GM12865 (cell line): Measurements from ENCODE around the gene SLC12A3.

Experiments used
- DNase-seq: peaks from one replicate; pipeline ENCODE4 v3.0.0; 2010; ENCODE audit warnings: low read depth
- H3K4me3 ChIP-seq: 2 replicates; pipeline ENCODE4 v1.5.1; 2011; ENCODE audit warnings: mild to moderate bottlenecking, low read depth, low read length, control low read depth
- TF ChIP-seq, protein P1 (sequence below): IDR thresholded peaks from 2 replicates; pipeline ENCODE4 v1.5.1; 2011; ENCODE audit warnings: low read length, control low read depth, low read depth, inconsistent platforms; ENCODE audit not compliant: insufficient read depth; ENCODE audit errors: missing control alignments

Gene SLC12A3

DNA sequence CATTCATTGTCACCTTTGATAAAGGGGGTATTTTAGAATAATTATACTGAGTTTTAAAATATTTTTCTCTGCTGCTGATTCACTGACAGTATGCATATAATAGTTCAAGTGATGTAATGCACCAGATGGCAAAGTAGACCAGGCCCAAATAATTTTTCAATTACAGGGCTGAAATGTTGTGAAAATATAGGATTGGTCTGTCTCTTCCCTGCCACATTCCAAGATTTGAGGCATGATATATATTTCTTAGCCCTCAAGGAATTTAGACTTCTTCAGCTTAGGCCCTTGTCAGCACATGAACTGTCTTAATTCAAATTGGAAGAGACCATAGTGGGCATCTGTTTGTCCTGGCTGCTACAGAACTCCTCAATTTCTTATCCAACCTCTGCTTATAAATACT lies 39.2 kb upstream of the SLC12A3 start:
- no peak overlapping the region for H3K4me3 ChIP-seq
- TF ChIP-seq, protein P1, sequence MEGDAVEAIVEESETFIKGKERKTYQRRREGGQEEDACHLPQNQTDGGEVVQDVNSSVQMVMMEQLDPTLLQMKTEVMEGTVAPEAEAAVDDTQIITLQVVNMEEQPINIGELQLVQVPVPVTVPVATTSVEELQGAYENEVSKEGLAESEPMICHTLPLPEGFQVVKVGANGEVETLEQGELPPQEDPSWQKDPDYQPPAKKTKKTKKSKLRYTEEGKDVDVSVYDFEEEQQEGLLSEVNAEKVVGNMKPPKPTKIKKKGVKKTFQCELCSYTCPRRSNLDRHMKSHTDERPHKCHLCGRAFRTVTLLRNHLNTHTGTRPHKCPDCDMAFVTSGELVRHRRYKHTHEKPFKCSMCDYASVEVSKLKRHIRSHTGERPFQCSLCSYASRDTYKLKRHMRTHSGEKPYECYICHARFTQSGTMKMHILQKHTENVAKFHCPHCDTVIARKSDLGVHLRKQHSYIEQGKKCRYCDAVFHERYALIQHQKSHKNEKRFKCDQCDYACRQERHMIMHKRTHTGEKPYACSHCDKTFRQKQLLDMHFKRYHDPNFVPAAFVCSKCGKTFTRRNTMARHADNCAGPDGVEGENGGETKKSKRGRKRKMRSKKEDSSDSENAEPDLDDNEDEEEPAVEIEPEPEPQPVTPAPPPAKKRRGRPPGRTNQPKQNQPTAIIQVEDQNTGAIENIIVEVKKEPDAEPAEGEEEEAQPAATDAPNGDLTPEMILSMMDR, result no peak
- no peak for DNase-seq

DNA sequence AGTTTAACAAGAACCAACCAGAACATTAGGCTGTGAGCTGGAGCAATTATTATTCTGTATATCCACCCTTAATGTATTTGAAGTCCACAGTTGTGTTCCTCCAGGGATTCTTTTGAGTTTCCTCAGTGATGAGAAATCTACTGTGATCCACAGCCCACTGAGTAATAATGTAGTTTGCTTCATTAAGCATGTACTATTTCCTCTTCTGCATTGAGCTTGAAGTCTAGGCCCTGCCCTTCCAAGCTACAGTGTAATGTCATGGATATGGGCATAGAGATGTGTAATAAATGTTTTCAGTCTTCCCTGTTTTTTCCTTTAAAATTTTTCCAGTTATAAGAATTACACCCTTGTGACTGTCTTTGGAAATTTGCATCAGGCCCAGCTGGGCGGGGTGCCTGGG lies 36.4 kb upstream of the SLC12A3 start:
- DNase-seq, result no peak
- TF ChIP-seq, protein P1, result no peak
- H3K4me3 ChIP-seq, result no peak overlapping the region

DNA sequence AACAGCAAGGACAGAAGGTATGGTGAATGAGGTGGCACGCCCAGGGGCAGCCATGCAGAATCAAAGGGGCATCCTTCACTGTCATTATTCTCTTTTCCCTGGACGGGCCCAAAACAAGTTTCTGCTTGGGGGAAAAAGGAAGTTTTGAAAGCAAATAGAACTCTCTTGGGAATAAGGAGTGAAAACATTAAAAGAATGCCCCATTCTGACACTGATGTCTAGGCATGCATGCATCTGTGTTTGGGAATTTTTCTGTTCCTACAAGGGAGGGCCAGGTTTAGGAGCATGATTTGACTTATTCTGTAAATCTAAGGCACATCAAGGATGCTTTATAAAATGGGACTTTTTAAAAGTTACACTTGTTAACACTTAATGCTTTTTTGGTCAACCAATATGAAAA lies 34.3 kb upstream of the SLC12A3 start:
- TF ChIP-seq, protein P1, result no peak
- no peak overlapping the region for H3K4me3 ChIP-seq
- DNase-seq, result no peak

DNA sequence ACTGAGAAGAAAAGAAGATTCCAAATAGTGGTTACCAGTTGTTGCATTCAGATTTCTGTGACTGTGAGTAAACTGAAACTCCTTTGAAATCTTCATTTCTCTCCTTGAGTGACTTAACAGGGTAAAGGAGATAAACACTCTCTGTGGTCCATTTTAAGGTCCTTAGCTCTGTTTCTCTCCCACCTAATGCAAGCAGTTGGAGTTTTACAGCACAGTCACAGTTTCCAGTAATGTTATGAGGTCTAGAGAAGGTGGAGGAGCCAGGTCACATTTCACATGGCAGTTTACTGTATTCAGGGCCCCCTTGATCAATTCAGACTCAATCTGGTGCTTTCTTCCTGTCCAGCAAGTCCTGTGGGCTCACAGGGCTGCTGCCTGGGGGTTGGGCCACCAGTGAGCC lies 32.2 kb upstream of the SLC12A3 start:
- TF ChIP-seq, protein P1, result no peak
- no peak overlapping the region for H3K4me3 ChIP-seq
- no peak for DNase-seq

DNA sequence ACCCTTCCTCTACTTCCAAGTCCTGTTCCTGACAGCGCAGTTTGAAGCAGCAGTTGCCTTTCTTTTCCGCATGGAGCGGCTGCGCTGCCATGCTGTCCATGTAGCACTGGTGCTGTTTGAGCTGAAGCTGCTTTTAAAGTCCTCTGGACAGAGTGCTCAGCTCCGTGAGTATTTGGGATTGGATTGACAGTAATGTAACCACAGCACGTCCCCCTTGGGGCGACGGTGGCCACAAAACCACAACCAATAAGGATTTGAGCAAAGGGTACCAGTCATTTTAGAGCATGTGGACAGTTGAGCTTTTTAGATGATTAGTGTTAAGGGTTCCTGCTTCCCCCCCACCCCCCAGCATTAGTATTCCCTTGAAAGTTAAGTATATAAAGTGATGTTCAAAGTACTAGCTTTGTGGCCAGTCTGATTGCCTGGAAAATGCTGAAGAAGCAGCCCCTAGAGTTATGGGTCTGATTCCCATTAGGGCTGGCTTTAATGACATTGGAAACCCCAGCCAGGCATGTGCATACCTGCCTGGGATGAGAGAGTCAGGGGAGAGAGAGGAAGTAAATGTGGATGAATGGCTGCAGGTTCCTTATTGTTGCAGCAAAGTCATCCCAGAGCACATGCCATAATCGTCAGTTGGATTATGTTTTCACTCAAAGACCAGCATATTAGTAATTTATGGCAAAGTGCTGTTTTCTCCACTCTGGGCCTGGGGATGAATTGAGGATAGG lies 31.6 kb upstream of the SLC12A3 start:
- TF ChIP-seq, protein P1, result no peak
- no peak for DNase-seq
- H3K4me3 ChIP-seq, result no peak overlapping the region

DNA sequence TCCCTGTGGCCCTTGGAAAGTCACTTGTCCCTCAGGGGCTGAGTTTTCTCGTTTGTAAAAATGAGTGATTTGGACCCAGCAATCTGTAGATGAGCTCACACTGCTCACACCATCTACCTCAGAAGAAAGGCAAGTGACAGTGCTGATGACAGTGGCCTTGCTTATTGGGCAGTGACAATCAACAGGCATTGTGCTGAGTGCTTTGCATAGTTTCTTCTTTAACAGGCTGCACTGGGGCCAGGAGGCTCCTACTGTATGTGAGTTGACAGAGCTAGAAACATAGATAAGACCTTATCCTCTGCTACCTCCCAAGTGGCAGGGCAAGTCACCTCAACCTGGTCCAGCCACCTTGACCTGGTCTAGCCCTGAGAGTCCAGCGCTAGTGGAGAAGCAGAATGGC lies 29.7 kb upstream of the SLC12A3 start:
- H3K4me3 ChIP-seq, result no peak overlapping the region
- DNase-seq, result no peak
- TF ChIP-seq, protein P1, result no peak
